Fibroblast of lung (primary cell): ENCODE data around the gene SELENOS. TPM values are rescaled to one million over a fixed set of nuclear protein-coding genes. Genes with fewer than 3 reads are reported as not detected.
A peak's percentile ranks its signal among the peaks of the same experiment; 100 is the strongest.

ENCODE experiments used
- DNase-seq, 2 donors: peaks; one replicate each; pipeline versions ENCODE4 v3.0.0 to v3.0.0-alpha.2; 2010; ENCODE audit warnings: low read depth in 2 of 2
- H2AFZ ChIP-seq: 2 replicates; pipeline ENCODE4 v1.5.1; 2012; ENCODE audit warnings: low read length, control low read depth, inconsistent platforms
- H3K27ac ChIP-seq: 2 replicates; pipeline ENCODE4 v1.5.1; 2011; ENCODE audit warnings: low read length, control low read depth; ENCODE audit not compliant: insufficient read depth
- H3K27me3 ChIP-seq: 2 replicates; pipeline ENCODE4 v1.5.1; 2011; ENCODE audit warnings: mild to moderate bottlenecking, low read length; ENCODE audit not compliant: control insufficient read depth, insufficient read depth
- H3K36me3 ChIP-seq: 2 replicates; pipeline ENCODE4 v1.5.1; 2011; ENCODE audit warnings: low read length; ENCODE audit not compliant: control insufficient read depth, insufficient read depth
- H3K4me1 ChIP-seq: 2 replicates; pipeline ENCODE4 v1.5.1; 2011; ENCODE audit warnings: low read length; ENCODE audit not compliant: control insufficient read depth, insufficient read depth; ENCODE audit errors: extremely low read depth
- H3K4me2 ChIP-seq: 2 replicates; pipeline ENCODE4 v1.5.1; 2011; ENCODE audit warnings: low read length, control low read depth; ENCODE audit not compliant: insufficient read depth; ENCODE audit errors: extremely low read depth
- H3K4me3 ChIP-seq, 4 experiments: fragments of 200-600 bp in 1 of 4; sonication (generic) in 1 of 4; replicated peaks in 1 of 4; 2 replicates each; pipeline ENCODE4 v1.5.1; 2011 to 2016; ENCODE audit warnings: low read length in 4 of 4, low read depth in 3 of 4, mild to moderate bottlenecking in 3 of 4, control low read depth in 2 of 4, inconsistent platforms in 1 of 4, mixed read lengths in 1 of 4; ENCODE audit not compliant: insufficient read depth in 1 of 4; ENCODE audit errors: control extremely low read depth in 1 of 4
- H3K79me2 ChIP-seq: 2 replicates; pipeline ENCODE4 v1.5.1; 2012; ENCODE audit warnings: mild to moderate bottlenecking, low read length, inconsistent platforms; ENCODE audit not compliant: control insufficient read depth, insufficient read depth
- H3K9ac ChIP-seq: 2 replicates; pipeline ENCODE4 v1.5.1; 2011; ENCODE audit warnings: mild to moderate bottlenecking, low read length, control low read depth; ENCODE audit not compliant: insufficient read depth
- H3K9me3 ChIP-seq: 2 replicates; pipeline ENCODE4 v1.5.1; 2012; ENCODE audit warnings: low read depth, low read length; ENCODE audit not compliant: control insufficient read depth, insufficient read depth
- H4K20me1 ChIP-seq: 2 replicates; pipeline ENCODE4 v1.5.1; 2011; ENCODE audit warnings: low read length; ENCODE audit not compliant: control insufficient read depth, insufficient read depth; ENCODE audit errors: extremely low read depth
- CTCF ChIP-seq, 2 donors: IDR thresholded peaks in 1 of 2; conservative IDR thresholded peaks in 1 of 2; 1 replicate in 1 of 2; 2 replicates in 1 of 2; pipeline ENCODE4 v1.5.1; 2011 to 2012; ENCODE audit warnings: low read length in 2 of 2, control low read depth in 1 of 2, inconsistent platforms in 1 of 2, low read depth in 1 of 2, mild to moderate bottlenecking in 1 of 2
- EZH2 ChIP-seq: IDR thresholded peaks from 2 replicates; pipeline ENCODE4 v1.5.1; 2012; ENCODE audit warnings: low read length, control low read depth, mild to moderate bottlenecking; ENCODE audit errors: missing control alignments
- polyA plus RNA-seq, 2 donors: library from polyadenylated mRNA; depleted of rRNA in 1 of 2; stranded (reverse) in 1 of 2; unstranded in 1 of 2; fragments of >200 nt; gene quantifications; 2 replicates each; pipeline ENCODE4 v1.2.1, GENCODE V29; 2011 to 2012; ENCODE audit warnings: missing spikeins in 1 of 2
- total RNA-seq: library from RNA; depleted of rRNA; stranded (reverse); fragments of >200 nt; gene quantifications from 2 replicates; pipeline ENCODE4 v1.2.1, GENCODE V29; 2014

The SELENOS gene
- total and polyA plus RNA-seq, 2 donors (not counting 1 experiment from before 2014, with no cell fraction given), result 66.2 to 130 TPM

GRCh38 chr15:101255051-101255395 lies 22.3 kb downstream of the SELENOS start:
- Histone ChIP-seq H3K4me2 (no peak overlapping the region), H4K20me1 (no peaks in the 10 kb centered on the region), H2AFZ (no peak overlapping the region), H3K79me2 (peaks cover 14% of the 10 kb centered on the region), H3K27ac (no peak overlapping the region), H3K9me3 (no peaks in the 10 kb centered on the region), H3K4me3 (no peak overlapping the region), H3K9ac (no peak overlapping the region), H3K27me3 (no peaks in the 10 kb centered on the region), H3K36me3 (no peaks in the 10 kb centered on the region), H3K4me1 (peaks cover 6% of the 10 kb centered on the region)
- no peak for TF ChIP-seq CTCF (conservative IDR thresholded peaks at IDR 0.05 in 1 of 2, IDR thresholded peaks at IDR 0.05 in 1 of 2; ENCODE audit: low read depth in 1 of 2, low read length in 2 of 2)
- no peak for TF ChIP-seq EZH2
- DNase-seq, result peak in 1 of 2 donors; percentile 41

GRCh38 chr15:101254157-101255050 lies 22.9 kb downstream of the SELENOS start:
- H3K36me3 ChIP-seq, result no peaks in the 10 kb centered on the region
- no peak for DNase-seq
- TF ChIP-seq EZH2 (no peak), CTCF (conservative IDR thresholded peaks at IDR 0.05 in 1 of 2, IDR thresholded peaks at IDR 0.05 in 1 of 2; ENCODE audit: low read depth in 1 of 2, low read length in 2 of 2) (no peak)
- H3K27ac ChIP-seq, result no peak overlapping the region
- H3K4me2 ChIP-seq, result no peak overlapping the region
- no peak overlapping the region for H2AFZ ChIP-seq
- no peak overlapping the region for H3K9ac ChIP-seq
- no peaks in the 10 kb centered on the region for H3K27me3 ChIP-seq
- H3K4me1 ChIP-seq, result peaks cover 6% of the 10 kb centered on the region
- H3K9me3 ChIP-seq, result no peaks in the 10 kb centered on the region
- peaks cover 20% of the 10 kb centered on the region for H3K79me2 ChIP-seq
- H3K4me3 ChIP-seq, result no peak overlapping the region
- no peaks in the 10 kb centered on the region for H4K20me1 ChIP-seq

GRCh38 chr15:101252836-101253235 lies 24.4 kb downstream of the SELENOS start:
- TF ChIP-seq CTCF (conservative IDR thresholded peaks at IDR 0.05 in 1 of 2, IDR thresholded peaks at IDR 0.05 in 1 of 2; ENCODE audit: low read depth in 1 of 2, low read length in 2 of 2) (no peak), EZH2 (no peak)
- peaks cover 35% of the 10 kb centered on the region for H3K79me2 ChIP-seq
- DNase-seq, result no peak
- no peaks in the 10 kb centered on the region for H4K20me1 ChIP-seq
- no peak overlapping the region for H2AFZ ChIP-seq
- peaks cover 11% of the 10 kb centered on the region for H3K4me1 ChIP-seq
- peak overlapping the region; percentile 87 for H3K9ac ChIP-seq
- no peaks in the 10 kb centered on the region for H3K27me3 ChIP-seq
- H3K4me2 ChIP-seq, result peak overlapping the region; percentile 99
- H3K27ac ChIP-seq, result peak overlapping the region; percentile 91
- no peaks in the 10 kb centered on the region for H3K36me3 ChIP-seq
- H3K4me3 ChIP-seq, result peak overlapping the region; percentile 63 to 85 (median 68)
- H3K9me3 ChIP-seq, result no peaks in the 10 kb centered on the region
